HCEC 1CT (cell line): ENCODE results near the gene PARP16.
"Not testable (repeated sequence)": the region's sequence is repeated elsewhere in the genome, so short reads cannot be mapped to it uniquely, and the experiment has no call there.

ENCODE experiments used
- DNase-seq: peaks from one replicate; pipeline ENCODE4 v3.0.0-alpha.2; 2017

The PARP16 gene

GRCh38 chr15:65231306-65231705, 55.4 kb downstream of the PARP16 start:
- DNase-seq, result no peak

- DNase-seq, result not testable (repeated sequence)
These were observed 59.8 kb downstream of the PARP16 start for GRCh38 chr15:65226901-65227300.

GRCh38 chr15:65226221-65226620, 60.5 kb downstream of the PARP16 start:
- DNase-seq, result no peak

- DNase-seq, result no peak
These were observed 62.7 kb downstream of the PARP16 start for GRCh38 chr15:65223996-65224395.

GRCh38 chr15:65222891-65223290, 63.8 kb downstream of the PARP16 start:
- DNase-seq, result no peak

GRCh38 chr15:65221697-65222096, 65.0 kb downstream of the PARP16 start:
- DNase-seq, result no peak

- no peak for DNase-seq
These were observed 67.5 kb downstream of the PARP16 start for GRCh38 chr15:65219137-65219536.

GRCh38 chr15:65217526-65218482, 68.9 kb downstream of the PARP16 start:
- no peak for DNase-seq

GRCh38 chr15:65215496-65215895, 71.2 kb downstream of the PARP16 start:
- DNase-seq, result no peak

GRCh38 chr15:65214010-65214409, 72.7 kb downstream of the PARP16 start:
- DNase-seq, result no peak

GRCh38 chr15:65213241-65213640, 73.4 kb downstream of the PARP16 start:
- no peak for DNase-seq

GRCh38 chr15:65212097-65212496, 74.6 kb downstream of the PARP16 start:
- peak; percentile 11 for DNase-seq

GRCh38 chr15:65211482-65211982, 75.2 kb downstream of the PARP16 start:
- no peak for DNase-seq

- no peak for DNase-seq
These were observed 75.8 kb downstream of the PARP16 start, which contains the start of gene CILP for GRCh38 chr15:65210770-65211481. CILP (minus strand) TSS chr15:65211473; CDS start chr15:65209755, 1,718 bp downstream.

GRCh38 chr15:65209701-65210643, 76.7 kb downstream of the PARP16 start:
- no peak for DNase-seq

- no peak for DNase-seq
These were observed 78.0 kb downstream of the PARP16 start for GRCh38 chr15:65208647-65209046.
